NCI-H226 (cell line): ENCODE data around the gene MAP7.
"Not testable (repeated sequence)": the region's sequence is repeated elsewhere in the genome, so short reads cannot be mapped to it uniquely, and the experiment has no call there.

ENCODE experiments used
- DNase-seq: peaks from one replicate; pipeline ENCODE4 v3.0.0-alpha.2; 2015

The MAP7 gene

GRCh38 chr6:136411453-136412354 lies 138.5 kb downstream of the MAP7 start:
- DNase-seq: no peak

GRCh38 chr6:136411025-136411325 lies 139.2 kb downstream of the MAP7 start:
- DNase-seq: no peak

- DNase-seq: no peak
Measured at GRCh38 chr6:136410201-136411024, 139.8 kb downstream of the MAP7 start.

- DNase-seq: no peak
Measured at GRCh38 chr6:136409597-136409996, 140.6 kb downstream of the MAP7 start.

GRCh38 chr6:136408204-136408603 lies 142.0 kb downstream of the MAP7 start:
- DNase-seq: no peak

GRCh38 chr6:136405420-136406029 lies 144.7 kb downstream of the MAP7 start:
- DNase-seq: no peak

- no peak for DNase-seq
Measured at GRCh38 chr6:136404627-136405419, 145.4 kb downstream of the MAP7 start.

GRCh38 chr6:136404007-136404406 lies 146.2 kb downstream of the MAP7 start:
- DNase-seq: no peak

- DNase-seq: peak; percentile 89
Measured at GRCh38 chr6:136403110-136403980, 146.9 kb downstream of the MAP7 start.

GRCh38 chr6:136401749-136402148 lies 148.5 kb downstream of the MAP7 start:
- peak; percentile 45 for DNase-seq

- not testable (repeated sequence) for DNase-seq
Measured at GRCh38 chr6:136401236-136401635, 149.0 kb downstream of the MAP7 start.

- no peak for DNase-seq
Measured at GRCh38 chr6:136398453-136398852, 151.8 kb downstream of the MAP7 start.

GRCh38 chr6:136396908-136397307 lies 153.3 kb downstream of the MAP7 start:
- DNase-seq: no peak

GRCh38 chr6:136390959-136391358 lies 159.3 kb downstream of the MAP7 start:
- DNase-seq: not testable (repeated sequence)

GRCh38 chr6:136387316-136387715 lies 162.9 kb downstream of the MAP7 start:
- DNase-seq: no peak

- DNase-seq: no peak
Measured at GRCh38 chr6:136383268-136383937, 166.8 kb downstream of the MAP7 start.

- DNase-seq: no peak
Measured at GRCh38 chr6:136382676-136383252, 167.5 kb downstream of the MAP7 start.

GRCh38 chr6:136378888-136379287 lies 171.3 kb downstream of the MAP7 start:
- no peak for DNase-seq

- not testable (repeated sequence) for DNase-seq
Measured at GRCh38 chr6:136375836-136376235, 174.4 kb downstream of the MAP7 start.

- no peak for DNase-seq
Measured at GRCh38 chr6:136371959-136372358, 178.3 kb downstream of the MAP7 start.
